Keratinocyte (primary cell): ENCODE data around the gene MPND.

Experiments
- EZH2 ChIP-seq: IDR thresholded peaks from one replicate; pipeline ENCODE4 v1.6.1; 2012; ENCODE audit warnings: inconsistent platforms, mild to moderate bottlenecking, low read length, moderate library complexity
- TF ChIP-seq, protein P1 (sequence below), 3 experiments: IDR thresholded peaks in 1 of 3; conservative IDR thresholded peaks in 1 of 3; optimal IDR thresholded peaks in 1 of 3; 2 replicates in 2 of 3; 3 replicates in 1 of 3; pipeline versions ENCODE3 to v1.5.1; 2011; ENCODE audit warnings: low read length in 3 of 3, mild to moderate bottlenecking in 3 of 3, moderate library complexity in 2 of 3, control low read depth in 1 of 3, inconsistent platforms in 1 of 3; ENCODE audit not compliant: insufficient read depth in 2 of 3; ENCODE audit errors: extremely low read depth in 1 of 3

GRCh38 chr19:4375164-4376027 is 32.0 kb downstream of the MPND start:
- TF ChIP-seq, protein P1, sequence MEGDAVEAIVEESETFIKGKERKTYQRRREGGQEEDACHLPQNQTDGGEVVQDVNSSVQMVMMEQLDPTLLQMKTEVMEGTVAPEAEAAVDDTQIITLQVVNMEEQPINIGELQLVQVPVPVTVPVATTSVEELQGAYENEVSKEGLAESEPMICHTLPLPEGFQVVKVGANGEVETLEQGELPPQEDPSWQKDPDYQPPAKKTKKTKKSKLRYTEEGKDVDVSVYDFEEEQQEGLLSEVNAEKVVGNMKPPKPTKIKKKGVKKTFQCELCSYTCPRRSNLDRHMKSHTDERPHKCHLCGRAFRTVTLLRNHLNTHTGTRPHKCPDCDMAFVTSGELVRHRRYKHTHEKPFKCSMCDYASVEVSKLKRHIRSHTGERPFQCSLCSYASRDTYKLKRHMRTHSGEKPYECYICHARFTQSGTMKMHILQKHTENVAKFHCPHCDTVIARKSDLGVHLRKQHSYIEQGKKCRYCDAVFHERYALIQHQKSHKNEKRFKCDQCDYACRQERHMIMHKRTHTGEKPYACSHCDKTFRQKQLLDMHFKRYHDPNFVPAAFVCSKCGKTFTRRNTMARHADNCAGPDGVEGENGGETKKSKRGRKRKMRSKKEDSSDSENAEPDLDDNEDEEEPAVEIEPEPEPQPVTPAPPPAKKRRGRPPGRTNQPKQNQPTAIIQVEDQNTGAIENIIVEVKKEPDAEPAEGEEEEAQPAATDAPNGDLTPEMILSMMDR (optimal IDR thresholded peaks at IDR 0.05 in 1 of 3, IDR thresholded peaks at IDR 0.05 in 1 of 3, conservative IDR thresholded peaks at IDR 0.05 in 1 of 3; ENCODE audit: extremely low read depth in 1 of 3, insufficient read depth in 2 of 3, low read length in 3 of 3), result peak; percentile 8 to 61 (median 42)
- no peak for TF ChIP-seq EZH2
